ENCODE results near the gene PHACTR1. TPM values are rescaled to one million over a fixed set of nuclear protein-coding genes. Genes with fewer than 3 reads are reported as not detected.
"Not testable (repeated sequence)": the region's sequence is repeated elsewhere in the genome, so short reads cannot be mapped to it uniquely, and the experiment has no call there.

The PHACTR1 gene
- total and polyA plus RNA-seq, 3 donors from 2014 or later, result 5.1 to 7.6 (median 6.5) TPM

DNA sequence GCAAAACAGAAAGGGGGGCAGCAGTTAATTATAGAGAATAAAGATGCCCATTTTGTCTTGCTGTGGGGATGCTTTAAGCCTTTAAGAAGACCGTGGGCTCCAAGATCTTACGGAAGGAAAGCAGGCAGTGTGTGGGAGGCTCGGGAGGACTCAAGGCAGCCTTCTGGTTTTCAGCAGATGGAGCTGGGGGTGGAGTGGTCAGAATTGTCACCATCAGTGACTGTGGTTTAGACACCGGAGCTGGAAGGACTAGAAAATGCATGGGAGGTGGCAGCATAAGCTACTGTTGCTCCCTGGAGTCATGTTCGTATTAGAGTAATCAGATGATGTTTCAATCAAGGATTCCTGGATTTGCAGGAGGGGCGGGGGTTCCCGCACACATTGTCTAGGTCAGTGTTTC is 3.7 kb downstream of the PHACTR1 start:
- no peak overlapping the region for H3K4me3 ChIP-seq
- H3K36me3 ChIP-seq (ENCODE audit: low read depth, missing control alignments), result no peaks in the 10 kb centered on the region
- 85 to 90% methylated on average over 7 of the region's 7 CpGs for WGBS, 2 donors
- H3K9me3 ChIP-seq, result no peaks in the 10 kb centered on the region
- no peak for DNase-seq
- no peak overlapping the region for H3K27ac ChIP-seq
- H3K4me1 ChIP-seq, result no peaks in the 10 kb centered on the region
- intact Hi-C loops (cut with DNase I; ENCODE audit: low total_unique reads), result no loop called here
- no peaks in the 10 kb centered on the region for H3K27me3 ChIP-seq
- TF ChIP-seq, protein P1, sequence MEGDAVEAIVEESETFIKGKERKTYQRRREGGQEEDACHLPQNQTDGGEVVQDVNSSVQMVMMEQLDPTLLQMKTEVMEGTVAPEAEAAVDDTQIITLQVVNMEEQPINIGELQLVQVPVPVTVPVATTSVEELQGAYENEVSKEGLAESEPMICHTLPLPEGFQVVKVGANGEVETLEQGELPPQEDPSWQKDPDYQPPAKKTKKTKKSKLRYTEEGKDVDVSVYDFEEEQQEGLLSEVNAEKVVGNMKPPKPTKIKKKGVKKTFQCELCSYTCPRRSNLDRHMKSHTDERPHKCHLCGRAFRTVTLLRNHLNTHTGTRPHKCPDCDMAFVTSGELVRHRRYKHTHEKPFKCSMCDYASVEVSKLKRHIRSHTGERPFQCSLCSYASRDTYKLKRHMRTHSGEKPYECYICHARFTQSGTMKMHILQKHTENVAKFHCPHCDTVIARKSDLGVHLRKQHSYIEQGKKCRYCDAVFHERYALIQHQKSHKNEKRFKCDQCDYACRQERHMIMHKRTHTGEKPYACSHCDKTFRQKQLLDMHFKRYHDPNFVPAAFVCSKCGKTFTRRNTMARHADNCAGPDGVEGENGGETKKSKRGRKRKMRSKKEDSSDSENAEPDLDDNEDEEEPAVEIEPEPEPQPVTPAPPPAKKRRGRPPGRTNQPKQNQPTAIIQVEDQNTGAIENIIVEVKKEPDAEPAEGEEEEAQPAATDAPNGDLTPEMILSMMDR (IDR thresholded peaks at IDR 0.05), result no peak
- no peak for TF ChIP-seq POLR2A (IDR thresholded peaks at IDR 0.05)

DNA sequence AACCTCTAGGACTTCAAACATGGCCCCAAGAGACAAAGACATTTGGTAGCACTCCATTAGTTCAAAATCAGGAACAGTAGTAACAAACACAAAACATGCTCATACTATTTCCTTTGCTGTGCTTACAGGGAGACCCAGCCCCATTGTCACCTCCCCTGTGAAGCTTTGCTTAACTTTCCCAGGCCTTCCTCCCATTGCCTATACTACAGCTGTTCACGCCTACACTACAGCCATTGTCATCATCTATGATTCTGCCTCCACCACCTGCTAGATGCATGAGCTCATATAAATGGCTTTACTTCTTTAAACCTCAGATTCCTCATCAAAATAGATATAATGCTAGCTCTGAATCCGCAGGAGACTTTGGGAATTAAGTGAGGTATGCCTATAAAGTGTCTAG is 8.7 kb downstream of the PHACTR1 start:
- H3K4me3 ChIP-seq, result no peak overlapping the region
- H3K9me3 ChIP-seq, result no peaks in the 10 kb centered on the region
- no peak for TF ChIP-seq POLR2A (IDR thresholded peaks at IDR 0.05)
- TF ChIP-seq, protein P1 (IDR thresholded peaks at IDR 0.05), result no peak
- 87 to 88% methylated on average over 2 of the region's 2 CpGs for WGBS, 2 donors
- H3K27ac ChIP-seq, result no peak overlapping the region
- no peak for DNase-seq
- intact Hi-C loops (cut with DNase I; ENCODE audit: low total_unique reads), result no loop called here
- H3K4me1 ChIP-seq, result no peaks in the 10 kb centered on the region
- H3K36me3 ChIP-seq (ENCODE audit: low read depth, missing control alignments), result no peaks in the 10 kb centered on the region
- no peaks in the 10 kb centered on the region for H3K27me3 ChIP-seq

DNA sequence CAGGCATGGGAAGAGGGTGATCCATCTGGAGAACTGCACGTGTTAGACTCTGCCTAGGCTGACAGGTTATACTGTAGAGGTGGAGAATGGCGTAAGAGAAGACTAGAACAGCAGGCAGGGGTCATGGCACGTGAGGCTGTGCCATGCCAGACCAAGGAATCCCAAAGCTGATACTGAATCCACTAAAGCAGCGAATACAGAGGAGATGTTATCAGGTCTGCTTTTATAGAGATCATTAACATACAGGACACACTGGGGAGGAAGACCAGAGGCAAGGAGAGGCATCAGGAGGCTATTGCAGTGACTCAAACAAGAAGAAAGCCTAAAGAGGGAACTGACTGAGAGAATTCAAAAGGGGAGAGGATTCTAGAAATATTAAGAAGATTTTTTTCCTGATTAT is 12.9 kb downstream of the PHACTR1 start:
- no peaks in the 10 kb centered on the region for H3K27me3 ChIP-seq
- H3K9me3 ChIP-seq, result no peaks in the 10 kb centered on the region
- no peaks in the 10 kb centered on the region for H3K4me1 ChIP-seq
- WGBS, 2 donors, result 61% methylated on average over 4 of the region's 4 CpGs
- no peaks in the 10 kb centered on the region for H3K36me3 ChIP-seq (ENCODE audit: low read depth, missing control alignments)
- no peak overlapping the region for H3K4me3 ChIP-seq
- no peak overlapping the region for H3K27ac ChIP-seq
- TF ChIP-seq, protein P1 (IDR thresholded peaks at IDR 0.05), result no peak
- TF ChIP-seq POLR2A (IDR thresholded peaks at IDR 0.05), result no peak
- intact Hi-C loops (cut with DNase I; ENCODE audit: low total_unique reads), result no loop called here
- no peak for DNase-seq

DNA sequence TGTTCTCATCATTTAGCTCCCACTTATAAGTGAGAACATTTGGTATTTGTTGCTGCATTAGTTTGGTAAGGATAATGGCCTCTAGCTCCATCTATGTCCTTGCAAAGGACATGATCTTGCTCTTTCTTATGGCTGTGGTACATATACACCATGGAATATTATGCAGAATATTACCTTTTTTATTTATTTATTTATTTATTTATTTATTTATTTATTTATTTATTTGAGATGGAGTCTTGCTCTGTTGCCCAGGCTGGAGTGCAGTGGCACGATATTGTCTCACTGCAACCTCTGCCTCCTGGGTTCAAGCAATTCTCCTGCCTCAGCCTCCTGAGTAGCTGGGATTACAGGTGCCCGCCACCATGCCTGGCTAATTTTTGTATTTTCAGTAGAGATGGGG is 14.2 kb downstream of the PHACTR1 start:
- H3K4me3 ChIP-seq; H3K36me3 ChIP-seq (ENCODE audit: low read depth, missing control alignments); intact Hi-C loops (cut with DNase I; ENCODE audit: low total_unique reads); H3K27me3 ChIP-seq; H3K4me1 ChIP-seq; DNase-seq; H3K9me3 ChIP-seq; H3K27ac ChIP-seq: not testable (repeated sequence)
- WGBS, 2 donors, result 94 to 97% methylated on average over 2 of the region's 2 CpGs

DNA sequence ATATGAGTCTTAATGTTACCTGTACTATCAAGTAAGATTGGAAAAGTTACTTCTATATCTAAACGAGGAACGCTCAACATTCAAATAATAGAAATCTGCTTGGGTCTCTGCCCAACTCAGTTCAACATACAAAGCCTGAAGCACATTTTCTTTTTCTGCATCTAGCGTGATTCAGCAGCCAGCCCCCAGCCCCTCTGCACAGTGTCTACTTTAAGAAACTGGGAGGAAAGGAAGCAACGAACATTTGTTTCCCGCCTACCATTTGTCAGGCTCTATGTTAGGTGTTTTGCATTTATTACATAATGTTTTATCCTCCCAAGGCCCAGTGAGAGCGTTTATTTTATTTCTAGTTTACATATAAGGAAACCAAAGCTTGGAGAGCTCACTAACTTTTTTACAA is 17.3 kb downstream of the PHACTR1 start:
- 50 to 54% methylated on average over 6 of the region's 6 CpGs for WGBS, 2 donors
- H3K9me3 ChIP-seq, result no peaks in the 10 kb centered on the region
- no peak for TF ChIP-seq POLR2A (IDR thresholded peaks at IDR 0.05)
- TF ChIP-seq, protein P1 (IDR thresholded peaks at IDR 0.05), result no peak

More for the DNA sequence above, 17.3 kb downstream of the PHACTR1 start:
- Histone ChIP-seq H3K4me1 (peaks cover 3% of the 10 kb centered on the region), H3K36me3 (ENCODE audit: low read depth, missing control alignments) (no peaks in the 10 kb centered on the region), H3K27me3 (no peaks in the 10 kb centered on the region), H3K4me3 (no peak overlapping the region), H3K27ac (no peak overlapping the region)
- no peak for DNase-seq
- intact Hi-C loops (cut with DNase I; ENCODE audit: low total_unique reads), result no loop called here

All from testis (tissue), 3 donors.